OCI-LY3 (cell line): ENCODE measurements around the gene MAPK8IP2.
"Not testable (repeated sequence)": the region's sequence is repeated elsewhere in the genome, so short reads cannot be mapped to it uniquely, and the experiment has no call there.

ENCODE experiments used
- H2AFZ ChIP-seq: fragments of 200-600, 300-600 bp; shearing (Covaris generic); 2 replicates; pipeline ENCODE4 v1.6.0; 2014; ENCODE audit warnings: antibody characterized with exemption, low read depth, low read length
- H3K27ac ChIP-seq: fragments of 200-600, 300-600 bp; sonication (generic); 2 replicates; pipeline ENCODE4 v1.5.1; 2014; ENCODE audit warnings: mild to moderate bottlenecking, low read length, moderate library complexity, mixed read lengths
- H3K27me3 ChIP-seq: fragments of 200-600, 300-600 bp; sonication (generic); 2 replicates; pipeline ENCODE4 v1.6.1; 2014; ENCODE audit warnings: low read depth, low read length, mixed read lengths
- H3K36me3 ChIP-seq: fragments of 200-600, 300-600 bp; sonication (generic); replicated peaks from 2 replicates; pipeline ENCODE3; 2014; ENCODE audit warnings: low read depth, low read length, mixed read lengths
- H3K4me1 ChIP-seq: fragments of 300-600, 200-600 bp; sonication (generic); 2 replicates; pipeline ENCODE4 v1.6.1; 2014; ENCODE audit warnings: low read length, mixed read lengths
- H3K4me2 ChIP-seq: fragments of 200-600, 300-600 bp; sonication (generic); 2 replicates; pipeline ENCODE4 v1.6.1; 2014; ENCODE audit warnings: low read length, mixed read lengths
- H3K4me3 ChIP-seq: fragments of 300-600, 200-600 bp; sonication (generic); 2 replicates; pipeline ENCODE4 v1.5.1; 2014; ENCODE audit warnings: antibody characterized with exemption, mild to moderate bottlenecking, low read length, moderate library complexity
- H3K79me2 ChIP-seq: fragments of 300-600, 200-600 bp; shearing (Covaris generic); 2 replicates; pipeline ENCODE4 v1.6.1; 2014; ENCODE audit warnings: mild to moderate bottlenecking, low read length, mixed read lengths
- H3K9ac ChIP-seq: fragments of 300-600, 200-600 bp; shearing (Covaris generic); 2 replicates; pipeline ENCODE4 v1.6.0; 2014; ENCODE audit warnings: mild to moderate bottlenecking, low read length, moderate library complexity
- H3K9me3 ChIP-seq: fragments of 200-600, 300-600 bp; shearing (Covaris generic); 2 replicates; pipeline ENCODE4 v1.6.1; 2014; ENCODE audit warnings: low read length, mixed read lengths; ENCODE audit not compliant: insufficient read depth
- H4K20me1 ChIP-seq: fragments of 200-600, 300-600 bp; sonication (generic); 2 replicates; pipeline ENCODE4 v1.6.1; 2016; ENCODE audit warnings: low read length, mixed read lengths; ENCODE audit not compliant: insufficient read depth
- CTCF ChIP-seq: fragments of 200-600, 300-600 bp; sonication (generic); IDR thresholded peaks from 2 replicates; pipeline ENCODE4 v1.5.1; 2014; ENCODE audit warnings: antibody characterized with exemption, low read length, low read depth
- EZH2phosphoT487 ChIP-seq: fragments of 200-600 bp; shearing (Covaris generic); IDR thresholded peaks from 2 replicates; pipeline ENCODE4 v1.6.1; 2018; ENCODE audit warnings: antibody characterized with exemption, mixed run types, low read depth

Gene MAPK8IP2

GRCh38 chr22:50607659-50608020, 7.0 kb downstream of the MAPK8IP2 start:
- no peaks in the 10 kb centered on the region for H3K9me3 ChIP-seq
- no peak overlapping the region for H3K4me3 ChIP-seq
- H4K20me1 ChIP-seq: no peaks in the 10 kb centered on the region
- TF ChIP-seq EZH2phosphoT487 (no peak), CTCF (no peak)
- no peak overlapping the region for H3K27ac ChIP-seq
- H3K4me2 ChIP-seq: no peak overlapping the region
- no peak overlapping the region for H2AFZ ChIP-seq
- H3K79me2 ChIP-seq: no peaks in the 10 kb centered on the region
- H3K9ac ChIP-seq: no peak overlapping the region
- no peaks in the 10 kb centered on the region for H3K27me3 ChIP-seq
- no peaks in the 10 kb centered on the region for H3K4me1 ChIP-seq
- H3K36me3 ChIP-seq: no peaks in the 10 kb centered on the region

- not testable (repeated sequence) for H3K4me1 ChIP-seq, H3K9ac ChIP-seq, H3K4me2 ChIP-seq, H2AFZ ChIP-seq, H3K27me3 ChIP-seq, H3K79me2 ChIP-seq, H3K4me3 ChIP-seq, H3K36me3 ChIP-seq, H3K9me3 ChIP-seq, H4K20me1 ChIP-seq, H3K27ac ChIP-seq
Observed at GRCh38 chr22:50608058-50608840, 7.7 kb downstream of the MAPK8IP2 start.

GRCh38 chr22:50608996-50609395, 8.4 kb downstream of the MAPK8IP2 start:
- TF ChIP-seq EZH2phosphoT487 (no peak), CTCF (no peak)
- H3K79me2 ChIP-seq: no peaks in the 10 kb centered on the region
- no peak overlapping the region for H3K9ac ChIP-seq
- H2AFZ ChIP-seq: no peak overlapping the region
- H4K20me1 ChIP-seq: no peaks in the 10 kb centered on the region
- no peak overlapping the region for H3K27ac ChIP-seq
- H3K4me3 ChIP-seq: no peak overlapping the region
- no peak overlapping the region for H3K4me2 ChIP-seq
- no peaks in the 10 kb centered on the region for H3K4me1 ChIP-seq
- H3K36me3 ChIP-seq: no peaks in the 10 kb centered on the region
- no peaks in the 10 kb centered on the region for H3K9me3 ChIP-seq
- H3K27me3 ChIP-seq: no peaks in the 10 kb centered on the region

- H3K4me3 ChIP-seq: no peak overlapping the region
- no peak overlapping the region for H2AFZ ChIP-seq
- H3K4me1 ChIP-seq: no peaks in the 10 kb centered on the region
- no peak for TF ChIP-seq EZH2phosphoT487
- no peak for TF ChIP-seq CTCF
- no peaks in the 10 kb centered on the region for H3K9me3 ChIP-seq
- no peaks in the 10 kb centered on the region for H3K27me3 ChIP-seq
- no peaks in the 10 kb centered on the region for H4K20me1 ChIP-seq
- no peak overlapping the region for H3K27ac ChIP-seq
- H3K9ac ChIP-seq: no peak overlapping the region
- no peaks in the 10 kb centered on the region for H3K36me3 ChIP-seq
- H3K4me2 ChIP-seq: no peak overlapping the region
- no peaks in the 10 kb centered on the region for H3K79me2 ChIP-seq
Observed at GRCh38 chr22:50609599-50609998, 9.0 kb downstream of the MAPK8IP2 start.
